Panc1 (cell line): ENCODE data around the gene STEAP3.

Experiments
- CTCF ChIP-seq: fragments of 450-650 bp; IDR thresholded peaks from 2 replicates; pipeline ENCODE4 v1.5.1; 2017; ENCODE audit warnings: mild to moderate bottlenecking
- POLR2AphosphoS5 ChIP-seq: IDR thresholded peaks from 2 replicates; pipeline ENCODE4 v1.6.1; 2012; ENCODE audit warnings: mild to moderate bottlenecking, low read depth, low read length, moderate library complexity

- TF ChIP-seq POLR2AphosphoS5 (no peak), CTCF (no peak)
Observed at GRCh38 chr2:119204525-119204924, 19.1 kb upstream of the STEAP3 start.
